ENCODE measurements around the gene ORAI3. TPM values are rescaled to one million over a fixed set of nuclear protein-coding genes. Genes with fewer than 3 reads are reported as not detected.

The ORAI3 gene
- total RNA-seq, 1 donor from 2014 or later: 19.5 TPM

DNA sequence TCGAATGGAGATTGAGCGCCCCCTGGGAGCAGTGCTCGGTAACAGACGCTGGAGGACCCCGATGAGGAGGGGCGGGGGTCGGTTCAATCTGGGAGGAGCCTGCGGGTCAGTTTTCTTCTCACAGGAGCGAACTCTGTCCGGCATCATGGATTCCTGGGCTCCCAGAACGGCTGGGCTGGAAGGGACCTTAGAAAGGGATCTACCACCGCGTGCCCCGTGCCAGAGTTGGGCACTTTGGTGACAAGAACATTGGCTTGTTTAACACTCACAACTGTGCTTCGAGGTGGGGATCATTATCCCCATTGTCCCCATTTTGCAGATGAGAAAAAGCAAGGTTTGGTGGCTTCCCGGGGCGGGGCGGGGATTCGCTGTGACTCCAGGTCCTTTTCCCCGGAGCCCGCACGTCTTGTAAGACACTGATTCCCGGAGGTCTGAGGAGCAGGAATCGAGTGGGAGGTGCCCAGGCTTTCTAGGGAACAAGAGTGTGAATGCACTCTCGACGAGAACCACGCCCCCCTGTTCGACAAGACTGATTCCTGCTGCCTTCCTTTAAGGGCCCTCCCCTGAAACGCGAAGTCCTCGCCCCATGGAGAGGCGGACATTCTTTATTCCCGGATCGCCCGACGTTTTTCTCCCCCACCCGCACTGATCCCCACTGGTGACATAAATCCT lies 27.0 kb upstream of the ORAI3 start:
- H3K36me3 ChIP-seq: no peaks in the 10 kb centered on the region
- ATAC-seq (peak; percentile 42), DNase-seq (peak; percentile 92)
- intact Hi-C loops (cut with DNase I): no loop called here
- TF ChIP-seq, protein P1, sequence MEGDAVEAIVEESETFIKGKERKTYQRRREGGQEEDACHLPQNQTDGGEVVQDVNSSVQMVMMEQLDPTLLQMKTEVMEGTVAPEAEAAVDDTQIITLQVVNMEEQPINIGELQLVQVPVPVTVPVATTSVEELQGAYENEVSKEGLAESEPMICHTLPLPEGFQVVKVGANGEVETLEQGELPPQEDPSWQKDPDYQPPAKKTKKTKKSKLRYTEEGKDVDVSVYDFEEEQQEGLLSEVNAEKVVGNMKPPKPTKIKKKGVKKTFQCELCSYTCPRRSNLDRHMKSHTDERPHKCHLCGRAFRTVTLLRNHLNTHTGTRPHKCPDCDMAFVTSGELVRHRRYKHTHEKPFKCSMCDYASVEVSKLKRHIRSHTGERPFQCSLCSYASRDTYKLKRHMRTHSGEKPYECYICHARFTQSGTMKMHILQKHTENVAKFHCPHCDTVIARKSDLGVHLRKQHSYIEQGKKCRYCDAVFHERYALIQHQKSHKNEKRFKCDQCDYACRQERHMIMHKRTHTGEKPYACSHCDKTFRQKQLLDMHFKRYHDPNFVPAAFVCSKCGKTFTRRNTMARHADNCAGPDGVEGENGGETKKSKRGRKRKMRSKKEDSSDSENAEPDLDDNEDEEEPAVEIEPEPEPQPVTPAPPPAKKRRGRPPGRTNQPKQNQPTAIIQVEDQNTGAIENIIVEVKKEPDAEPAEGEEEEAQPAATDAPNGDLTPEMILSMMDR (IDR thresholded peaks at IDR 0.05): peak; percentile 92
- H3K27ac ChIP-seq: peak overlapping the region; percentile 75
- peaks cover 8% of the 10 kb centered on the region for H3K4me1 ChIP-seq
- no peaks in the 10 kb centered on the region for H3K27me3 ChIP-seq
- no peaks in the 10 kb centered on the region for H3K9me3 ChIP-seq
- peak overlapping the region; percentile 72 for H3K4me3 ChIP-seq

- intact Hi-C loops (cut with DNase I): no loop called here
- DNase-seq (peak; percentile 100), ATAC-seq (peak; percentile 86)
- H3K27me3 ChIP-seq: no peaks in the 10 kb centered on the region
- TF ChIP-seq, protein P1 (IDR thresholded peaks at IDR 0.05): no peak
- no peaks in the 10 kb centered on the region for H3K36me3 ChIP-seq
- H3K4me1 ChIP-seq: peaks cover 8% of the 10 kb centered on the region
- H3K4me3 ChIP-seq: peak overlapping the region; percentile 72
- H3K9me3 ChIP-seq: no peaks in the 10 kb centered on the region
- H3K27ac ChIP-seq: peak overlapping the region; percentile 98
Observed at GRCh38 chr16:30922420-30922959, 26.4 kb upstream of the ORAI3 start.

GRCh38 chr16:30922960-30923535 lies 25.8 kb upstream of the ORAI3 start:
- intact Hi-C loops (cut with DNase I): no loop called here
- peak overlapping the region; percentile 98 for H3K27ac ChIP-seq
- DNase-seq: peak; percentile 100
- no peaks in the 10 kb centered on the region for H3K9me3 ChIP-seq
- H3K36me3 ChIP-seq: no peaks in the 10 kb centered on the region
- TF ChIP-seq, protein P1 (IDR thresholded peaks at IDR 0.05): no peak
- peak; percentile 86 for ATAC-seq
- peaks cover 8% of the 10 kb centered on the region for H3K4me1 ChIP-seq
- peak overlapping the region; percentile 72 for H3K4me3 ChIP-seq
- H3K27me3 ChIP-seq: no peaks in the 10 kb centered on the region

GRCh38 chr16:30923554-30924075 lies 25.3 kb upstream of the ORAI3 start, which contains the start of gene FBXL19:
Gene FBXL19 (plus strand): TSS chr16:30923572. CDS start chr16:30925755, 2,183 bp downstream.
- intact Hi-C loops (cut with DNase I): no loop called here
- TF ChIP-seq, protein P1 (IDR thresholded peaks at IDR 0.05): no peak
- ATAC-seq: no peak

DNA sequence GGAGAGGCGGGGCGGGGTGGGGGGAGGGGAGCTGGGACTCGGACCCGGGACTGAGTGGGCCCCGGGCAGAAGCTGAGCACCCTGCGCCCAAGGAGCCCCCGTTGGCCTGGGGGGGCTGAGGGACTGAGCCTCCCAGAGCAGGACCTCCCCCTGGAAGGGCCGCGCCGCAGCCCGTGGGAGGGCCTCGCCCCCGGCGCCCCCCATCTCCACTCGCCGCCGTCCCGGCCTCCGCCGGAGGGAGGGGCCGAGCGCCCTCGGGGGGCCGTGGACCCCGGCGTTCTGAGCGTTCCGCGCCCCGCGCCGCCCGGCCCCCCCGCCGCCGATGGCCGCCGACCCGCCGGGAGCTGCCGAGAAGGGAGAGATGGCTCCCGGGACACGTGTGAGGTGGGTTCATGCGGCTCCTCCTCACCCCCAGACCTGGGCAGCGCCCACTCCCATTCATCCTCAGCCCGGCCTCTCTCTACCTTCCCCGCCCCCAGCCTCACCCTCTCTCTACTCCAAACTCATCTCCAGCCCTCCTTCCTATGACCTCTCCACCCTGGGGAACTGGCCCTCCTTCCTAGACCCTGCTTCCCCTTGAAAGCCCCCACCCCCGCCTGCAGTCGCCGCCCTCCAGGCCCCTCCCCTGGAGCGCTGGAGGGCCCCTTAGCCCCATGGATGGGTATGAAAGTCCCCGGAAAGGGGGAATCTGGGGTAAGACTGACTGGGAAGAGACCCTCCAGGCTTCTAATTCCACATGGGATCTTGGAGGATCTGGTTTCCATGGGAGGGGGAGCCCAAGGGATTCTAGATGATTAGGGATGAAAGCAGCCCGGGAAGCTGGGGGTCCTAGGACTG lies 24.6 kb upstream of the ORAI3 start:
- ATAC-seq (no peak), DNase-seq (no peak)
- Histone ChIP-seq H3K4me3 (peak overlapping the region; percentile 72), H3K27ac (peak overlapping the region; percentile 58), H3K4me1 (peaks cover 8% of the 10 kb centered on the region), H3K9me3 (no peaks in the 10 kb centered on the region), H3K36me3 (no peaks in the 10 kb centered on the region), H3K27me3 (no peaks in the 10 kb centered on the region)
- intact Hi-C loops (cut with DNase I): no loop called here
- TF ChIP-seq, protein P1 (IDR thresholded peaks at IDR 0.05): no peak

More at GRCh38 chr16:30923554-30924075, 25.3 kb upstream of the ORAI3 start, which contains the start of gene FBXL19:
- DNase-seq: peak; percentile 78
- H3K36me3 ChIP-seq: no peaks in the 10 kb centered on the region
- no peaks in the 10 kb centered on the region for H3K9me3 ChIP-seq
- H3K4me3 ChIP-seq: peak within 1 kb of the TSS; percentile 72
- peaks cover 8% of the 10 kb centered on the region for H3K4me1 ChIP-seq
- no peaks in the 10 kb centered on the region for H3K27me3 ChIP-seq
- peak within 1 kb of the TSS; percentile 98 for H3K27ac ChIP-seq

All from upper lobe of right lung (tissue), 1 donor.